T47D (cell line): ENCODE data around the gene C1QTNF9B.

Source experiments
- DNase-seq, 2 experiments: peaks; one replicate each; pipeline versions ENCODE4 v3.0.0 to v3.0.0-alpha.2; 2011 to 2012; ENCODE audit warnings: low read depth in 1 of 2, low spot score in 1 of 2
- JUND ChIP-seq: IDR thresholded peaks from 2 replicates; pipeline ENCODE4 v1.6.1; 2012; ENCODE audit warnings: low read depth
- in situ Hi-C: cut with HindIII; loops from 2 replicates; pipeline ENCODE4 v1.10.0; 2016; ENCODE audit warnings: low sequenced_read_pairs, low pct_unique_long_range_greater_than_20kb

The C1QTNF9B gene

DNA sequence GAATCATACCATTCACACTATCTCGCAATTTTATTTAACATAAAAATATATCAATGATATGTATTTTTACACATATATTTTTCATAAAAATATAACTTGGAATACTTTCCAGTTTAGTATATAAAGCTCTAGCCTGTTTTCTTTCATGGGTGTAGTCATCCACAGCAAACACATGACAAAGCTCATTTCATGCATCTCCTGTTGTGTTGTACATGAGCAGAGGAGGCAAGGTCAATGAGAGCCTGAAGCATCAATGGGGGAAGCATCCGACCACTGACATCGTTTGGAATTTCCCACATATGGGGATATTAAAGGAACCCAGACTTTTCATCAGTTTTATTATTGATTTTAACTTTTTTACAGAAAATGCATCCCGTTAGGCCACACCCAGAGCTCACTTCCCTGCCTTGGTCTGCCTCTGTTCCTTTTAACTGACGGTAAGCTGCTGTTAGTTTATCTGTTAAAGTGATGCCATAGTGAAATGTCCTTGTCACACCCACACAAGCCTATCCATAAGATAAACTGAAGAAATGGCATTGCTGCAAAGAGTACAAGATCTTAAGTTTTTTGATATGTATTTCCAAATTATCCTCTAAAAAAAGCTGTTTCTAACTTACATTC lies 52.1 kb downstream of the C1QTNF9B start:
- in situ Hi-C loops = no loop called here
- no peak for TF ChIP-seq JUND
- DNase-seq = no peak

DNA sequence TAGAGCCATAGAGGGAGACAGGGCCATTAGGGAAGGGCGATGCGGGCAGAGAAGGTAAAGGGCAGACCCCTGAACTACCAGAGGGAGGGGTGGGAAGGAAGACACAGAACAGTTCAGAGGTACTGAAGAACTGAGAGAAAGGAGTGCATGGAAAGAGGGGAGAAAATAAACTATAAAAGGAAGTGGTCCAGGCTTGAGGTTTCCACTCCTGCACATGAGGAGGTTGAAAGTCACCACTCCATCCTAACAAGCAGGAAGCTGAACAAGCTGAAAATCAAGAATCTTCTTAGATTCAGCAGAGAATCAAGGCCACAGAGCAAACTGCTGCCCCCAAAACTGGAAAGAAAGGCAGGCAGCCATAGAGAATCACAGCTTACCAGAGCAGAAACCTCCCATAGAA lies 53.2 kb downstream of the C1QTNF9B start:
- no peak for DNase-seq
- no peak for TF ChIP-seq JUND
- in situ Hi-C loops = no loop called here

DNA sequence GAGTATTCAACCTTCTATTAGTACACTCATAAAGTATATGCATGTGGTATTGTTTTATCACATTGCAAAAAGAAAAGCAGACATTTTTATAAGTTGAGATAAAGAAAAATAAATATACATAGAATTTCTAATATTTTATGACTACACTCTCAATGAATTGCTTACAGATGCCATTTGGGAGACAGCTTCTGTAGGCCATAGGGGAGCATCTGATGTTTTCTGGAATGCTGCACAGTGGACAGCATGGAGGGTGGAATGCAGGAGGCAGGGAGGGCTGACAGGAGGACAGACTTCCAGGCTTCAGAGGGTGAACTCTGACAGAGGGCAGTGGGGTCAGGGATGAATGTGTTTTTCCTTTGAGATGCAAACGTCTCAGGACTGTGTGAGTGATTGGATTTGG lies 53.9 kb downstream of the C1QTNF9B start:
- DNase-seq = no peak
- in situ Hi-C loops = no loop called here
- TF ChIP-seq JUND = no peak

DNA sequence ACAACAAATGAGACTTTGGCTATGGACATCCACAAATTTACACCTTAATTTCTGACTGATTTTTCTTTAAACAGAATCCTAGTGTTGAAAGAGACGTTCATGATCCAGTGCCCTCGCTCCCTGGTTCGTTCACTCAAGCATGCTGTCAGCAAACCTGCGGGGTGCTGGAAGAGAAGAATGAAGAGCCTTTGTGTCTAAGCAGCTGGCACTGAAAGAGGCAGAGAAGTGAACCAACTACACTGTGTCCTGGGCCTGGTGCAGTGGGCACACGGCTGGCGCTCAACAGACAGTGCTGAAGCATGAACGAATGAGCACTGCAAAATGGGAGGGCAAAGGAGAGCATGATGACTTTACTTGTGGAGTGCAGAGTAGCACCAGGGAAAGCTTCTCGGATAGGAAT lies 54.9 kb downstream of the C1QTNF9B start:
- TF ChIP-seq JUND = no peak
- in situ Hi-C loops = no loop called here
- DNase-seq = no peak
